Lung microvascular endothelial cell (primary cell): Measurements from ENCODE around the gene ATP4A. TPM values are rescaled to one million over a fixed set of nuclear protein-coding genes. Genes with fewer than 3 reads are reported as not detected.
A peak's percentile ranks its signal among the peaks of the same experiment; 100 is the strongest.
"Not testable (repeated sequence)": the region's sequence is repeated elsewhere in the genome, so short reads cannot be mapped to it uniquely, and the experiment has no call there.

Experiments used
- DNase-seq, 2 donors: peaks; one replicate each; pipeline versions ENCODE4 v3.0.0 to v3.0.0-alpha.2; 2010; ENCODE audit warnings: low read depth in 2 of 2
- total RNA-seq: library from RNA; depleted of rRNA; stranded (reverse); fragments of >200 nt; gene quantifications from 2 replicates; pipeline ENCODE4 v1.2.1, GENCODE V29; 2014

Gene ATP4A
- not detected in 2 replicates for total RNA-seq

DNA sequence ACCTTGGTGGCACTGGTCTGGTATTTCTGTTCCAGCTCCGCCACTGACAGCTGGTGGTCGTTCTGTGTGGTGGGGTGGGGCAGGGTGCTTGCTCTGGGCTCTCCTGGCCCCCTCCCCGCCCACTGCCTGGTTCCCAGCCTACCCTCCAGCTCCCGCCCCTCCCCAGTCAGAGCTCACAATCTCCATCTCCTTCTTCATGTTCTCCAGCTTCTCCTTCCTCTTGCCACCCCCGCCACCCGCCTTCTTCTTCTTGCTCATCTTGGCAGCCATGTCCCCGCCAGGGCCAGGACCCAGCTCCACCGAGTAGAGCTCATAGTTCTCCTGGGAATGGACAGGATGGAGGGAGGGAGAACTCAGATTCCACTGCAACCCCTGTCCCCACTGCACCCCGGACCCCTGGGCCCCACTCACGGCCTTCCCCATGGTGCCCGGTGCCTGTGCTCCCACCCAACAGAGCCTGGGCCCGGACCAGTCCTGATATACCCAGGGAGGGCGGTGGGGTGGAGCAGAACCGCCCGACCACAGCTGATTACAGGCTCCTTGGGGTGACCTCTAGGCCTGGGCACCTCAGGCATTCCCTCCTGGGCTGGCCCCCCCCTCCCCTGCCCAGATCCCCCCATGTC, at the start of gene ATP4A:
TSS of gene ATP4A (minus strand) at position 452 of the 623 bp plus-strand sequence. CDS start at position 423, 29 bp downstream.
- no peak for DNase-seq

GRCh38 chr19:35612559-35613321, 49.3 kb upstream of the ATP4A start, which contains the start of gene HAUS5:
TSS of gene HAUS5 (plus strand) at chr19:35612735. CDS start at chr19:35612795, 60 bp downstream.
- DNase-seq, result peak; percentile 93 to 94

- no peak for DNase-seq
Observed at GRCh38 chr19:35612224-35612558, 48.7 kb upstream of the ATP4A start.

GRCh38 chr19:35609851-35610353, 46.4 kb upstream of the ATP4A start:
- no peak for DNase-seq

DNA sequence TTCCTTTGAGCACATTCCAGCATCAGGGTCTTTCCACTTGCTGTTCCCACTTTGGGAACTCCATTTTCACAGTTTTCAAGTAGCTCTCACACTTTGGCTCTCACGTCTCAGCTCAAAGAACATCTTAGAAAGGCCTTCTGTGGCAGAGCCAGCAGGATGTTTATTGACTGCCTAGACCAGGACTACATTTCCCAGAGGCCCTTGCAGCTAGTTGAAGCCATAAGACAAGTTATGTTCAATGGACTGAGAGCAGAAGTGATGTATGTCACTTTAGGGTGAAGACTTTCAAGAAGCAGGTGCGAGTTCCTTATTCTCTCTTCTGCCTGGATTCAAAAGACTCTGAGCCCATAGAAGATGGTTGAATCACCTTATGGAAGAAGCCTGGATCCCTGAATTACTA, 44.8 kb upstream of the ATP4A start:
- no peak for DNase-seq

DNA sequence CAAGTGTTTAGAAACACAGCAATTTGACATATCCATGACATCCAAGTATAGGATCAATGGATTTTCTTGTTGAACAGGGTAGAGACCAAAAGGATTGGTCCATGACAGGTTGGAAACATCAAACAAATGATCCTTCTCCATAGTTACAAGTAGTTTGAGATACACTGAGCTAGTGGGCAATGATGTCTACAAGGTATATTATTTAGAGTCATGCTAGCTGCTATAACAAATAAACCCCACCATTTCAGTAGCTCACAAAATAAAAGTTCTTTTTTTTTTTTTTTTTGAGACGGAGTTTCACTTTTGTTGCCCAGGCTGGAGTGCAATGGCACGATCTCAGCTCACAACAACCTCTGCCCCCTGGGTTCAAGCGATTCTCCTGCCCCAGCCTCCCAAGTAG, 44.2 kb upstream of the ATP4A start:
- no peak for DNase-seq

GRCh38 chr19:35607170-35607569, 43.7 kb upstream of the ATP4A start:
- not testable (repeated sequence) for DNase-seq

GRCh38 chr19:35604436-35604835, 41.0 kb upstream of the ATP4A start:
- not testable (repeated sequence) for DNase-seq

DNA sequence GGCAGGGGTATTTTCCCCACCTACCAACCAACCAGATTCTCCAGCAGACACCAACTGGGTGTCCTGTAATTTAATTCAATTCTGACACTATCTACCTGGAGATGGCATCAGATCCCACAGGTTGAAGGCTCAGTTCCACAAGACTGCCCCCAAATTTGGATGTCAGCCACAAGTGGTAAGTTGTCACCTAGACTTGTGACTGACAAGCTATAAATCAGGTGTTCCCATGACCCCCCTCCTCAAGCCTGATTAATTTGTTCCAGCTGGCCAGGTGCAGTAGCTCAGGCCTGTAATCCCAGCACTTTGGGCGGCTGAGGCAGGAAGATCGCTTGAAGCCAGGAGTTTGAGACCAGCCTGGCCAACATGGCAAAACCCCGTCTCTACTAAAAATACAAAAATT, 38.5 kb upstream of the ATP4A start:
- DNase-seq, result no peak

- peak in 1 of 2 donors; percentile 17 for DNase-seq
Observed at GRCh38 chr19:35596366-35596999, 33.0 kb upstream of the ATP4A start.

DNA sequence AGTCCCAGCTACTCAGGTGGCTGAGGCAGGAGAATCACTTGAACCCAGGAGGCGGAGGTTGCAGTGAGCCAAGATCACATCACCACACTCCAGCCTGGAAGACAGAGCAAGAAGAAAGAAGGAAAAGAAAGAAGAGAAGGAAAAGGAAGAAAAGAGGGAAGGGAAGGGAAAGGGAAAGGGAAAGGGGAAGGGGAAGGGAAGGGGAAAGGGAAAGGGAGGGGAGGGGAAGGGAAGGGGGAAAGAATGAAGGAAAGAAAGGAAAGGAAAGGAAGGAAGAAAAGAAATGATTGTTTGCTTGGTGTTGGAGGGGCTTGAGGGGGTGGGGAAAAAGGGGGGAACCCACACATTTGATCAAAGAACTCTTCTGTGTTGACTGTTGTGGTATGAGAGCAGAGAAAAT, 32.5 kb upstream of the ATP4A start:
- no peak for DNase-seq

DNA sequence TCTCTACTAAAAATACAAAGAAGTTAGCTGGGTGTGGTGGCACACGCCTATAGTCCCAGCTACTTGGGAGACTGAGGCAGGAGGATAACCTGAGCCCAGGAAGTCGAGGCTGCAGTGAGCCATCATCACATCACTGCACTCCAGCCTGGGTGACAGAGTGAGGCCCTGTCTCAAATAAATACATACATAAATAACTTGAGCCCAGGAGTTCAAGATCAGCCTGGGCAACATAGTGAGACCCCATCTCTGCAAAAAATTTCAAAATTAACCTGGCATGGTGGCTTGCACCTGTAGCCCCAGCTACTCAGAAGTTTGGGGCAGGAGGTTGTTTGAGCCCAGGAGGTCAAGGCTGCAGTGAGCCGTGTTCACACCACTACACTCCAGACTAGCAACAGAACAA, 31.6 kb upstream of the ATP4A start:
- not testable (repeated sequence) for DNase-seq

DNA sequence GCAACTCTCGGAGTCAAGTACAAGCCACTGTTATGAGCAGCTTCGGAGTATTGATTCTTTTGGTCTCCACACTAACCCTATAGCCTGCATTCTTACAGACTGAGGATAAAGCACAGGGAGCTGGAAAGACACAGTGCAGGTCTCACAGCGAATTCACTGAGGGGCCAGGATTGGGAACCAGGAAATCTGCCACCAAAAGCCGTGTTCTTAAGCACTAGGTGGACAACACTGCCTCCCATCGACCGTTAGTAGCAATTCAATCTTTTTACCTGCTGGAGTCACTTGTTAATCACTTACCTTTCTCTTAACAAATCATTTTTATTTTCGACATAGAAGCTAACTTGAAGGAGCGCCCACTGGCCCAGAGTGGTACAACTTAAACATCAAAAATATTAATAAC, 28.8 kb upstream of the ATP4A start:
- DNase-seq, result peak; percentile 47 to 76

- no peak for DNase-seq
Observed at GRCh38 chr19:35590875-35591274, 27.4 kb upstream of the ATP4A start.

DNA sequence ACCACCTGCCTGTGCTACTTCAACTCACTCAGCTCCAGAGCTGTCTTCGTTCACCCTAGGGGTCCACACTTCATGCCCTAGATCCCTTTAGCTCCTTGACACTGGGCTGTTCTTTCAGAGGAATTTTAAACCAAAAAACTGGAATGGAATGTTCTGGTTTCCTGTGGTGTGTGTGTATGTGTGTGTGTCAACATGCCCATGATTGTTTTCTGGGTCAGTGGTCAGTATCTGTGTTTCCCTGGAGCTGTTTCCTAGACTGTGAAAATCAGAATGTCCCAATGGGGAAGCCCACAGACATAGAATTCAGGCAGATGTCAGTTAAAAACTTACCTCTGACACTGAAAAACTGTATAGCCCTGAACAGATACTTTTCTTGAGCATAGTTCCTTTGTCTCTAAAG, 23.9 kb upstream of the ATP4A start:
- DNase-seq, result peak in 1 of 2 donors; percentile 69

DNA sequence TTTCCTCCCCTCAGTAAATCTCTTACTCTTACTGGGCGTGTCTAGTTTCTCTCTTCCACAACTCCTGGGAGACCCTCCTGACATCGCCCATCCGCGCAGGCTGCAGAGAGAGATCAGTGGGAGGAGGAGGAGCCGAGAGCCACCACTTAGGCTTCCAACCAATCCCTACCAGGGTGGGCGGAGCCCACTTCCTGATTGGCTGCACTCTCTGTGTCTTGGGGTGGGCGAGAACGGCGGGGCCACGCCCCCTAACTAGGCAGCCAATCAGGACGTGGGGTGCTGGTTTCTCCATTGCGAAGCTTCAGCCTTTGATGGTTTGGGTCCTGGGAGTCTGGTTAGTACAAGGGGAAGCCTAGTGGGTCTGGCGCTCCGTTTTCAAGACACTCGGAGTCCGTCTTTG, 22.4 kb upstream of the ATP4A start, which contains the start of gene PMIS2:
TSS of gene PMIS2 (plus strand) at position 326 of the 400 bp plus-strand sequence. CDS start 87 bp downstream, outside the sequence.
- DNase-seq, result peak in 1 of 2 donors; percentile 16

- no peak for DNase-seq
Observed at GRCh38 chr19:35582760-35583159, 19.3 kb upstream of the ATP4A start.

DNA sequence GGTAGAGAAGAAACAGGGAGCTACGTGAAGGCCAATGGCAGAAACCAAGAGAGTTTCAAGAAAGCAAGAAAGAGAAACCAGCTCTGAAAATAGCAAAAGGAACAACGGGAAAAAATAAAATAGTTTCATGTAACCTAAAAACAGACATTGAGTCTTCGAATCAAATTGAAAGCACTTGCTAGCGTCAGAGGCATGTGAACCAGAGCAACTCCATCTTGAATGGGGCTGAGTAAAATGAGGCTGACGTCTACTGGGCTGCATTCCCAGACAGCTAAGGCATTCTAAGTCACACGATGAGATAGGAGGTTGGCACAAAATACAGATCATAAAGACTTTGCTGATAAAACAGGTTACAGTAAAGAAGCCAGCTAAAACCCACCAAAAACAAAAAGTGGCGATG, 15.2 kb upstream of the ATP4A start:
- no peak for DNase-seq

DNA sequence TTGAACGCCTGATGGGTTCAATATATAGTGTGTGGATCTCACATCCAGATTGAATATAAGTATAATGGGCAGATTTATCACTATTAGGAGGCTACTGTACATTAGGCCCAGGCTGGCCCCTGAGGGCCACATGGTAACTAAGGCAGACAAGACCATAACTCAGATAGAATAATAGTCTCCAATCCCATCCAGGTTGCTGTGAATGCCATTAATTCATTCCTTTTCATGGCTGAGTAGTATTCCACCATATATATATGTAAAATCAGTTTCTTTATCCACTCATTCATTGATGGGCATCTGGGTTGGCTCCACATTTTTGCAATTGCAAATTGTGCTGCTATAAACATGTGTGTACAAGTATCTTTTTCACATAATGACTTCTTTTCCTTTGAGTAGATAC, 14.5 kb upstream of the ATP4A start:
- no peak for DNase-seq

GRCh38 chr19:35571406-35571965, 8.0 kb upstream of the ATP4A start:
- DNase-seq, result no peak

DNA sequence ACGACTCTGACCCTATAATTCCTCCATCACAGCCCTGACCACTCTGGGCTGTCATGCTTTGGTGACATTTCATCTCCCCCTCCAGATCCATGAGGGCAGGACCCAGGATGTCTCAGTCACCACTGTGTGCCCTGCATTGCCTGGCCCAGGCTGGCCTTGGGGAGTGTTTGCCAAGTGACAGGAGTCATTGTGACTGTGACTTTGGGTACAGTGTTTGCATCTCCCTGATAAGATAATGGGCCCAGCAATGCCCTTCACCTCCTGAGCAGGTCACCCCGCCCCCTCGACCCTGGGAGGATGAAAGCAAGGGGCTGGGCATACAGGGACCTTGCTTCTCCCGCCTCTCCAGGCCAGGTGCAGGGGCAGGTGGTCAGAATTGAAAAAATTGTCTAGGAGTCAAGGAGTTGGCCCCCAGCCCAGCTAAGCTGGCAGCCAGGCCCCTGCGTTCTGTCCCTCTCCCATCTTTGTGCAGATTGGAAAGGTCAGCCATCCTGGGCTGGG, 5.9 kb upstream of the ATP4A start:
- no peak for DNase-seq

DNA sequence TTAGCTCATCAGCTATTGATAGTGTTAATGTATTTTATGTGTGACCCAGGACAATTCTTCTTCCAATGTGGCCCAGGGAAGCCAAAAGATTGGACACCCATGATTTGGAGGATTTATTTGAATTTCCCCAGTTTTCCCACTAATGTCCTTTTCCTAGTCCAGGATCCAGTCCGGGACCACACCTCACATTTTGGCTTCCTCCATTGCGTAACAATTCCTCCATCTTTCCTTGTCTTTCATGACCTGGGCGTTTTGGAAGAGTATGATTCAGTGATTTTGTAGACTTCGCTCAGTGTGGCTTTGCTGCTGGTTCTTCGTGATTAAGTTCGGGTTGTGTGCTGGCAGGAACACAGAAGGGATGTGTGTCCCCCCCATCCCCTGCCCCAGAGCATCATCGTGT, 3.3 kb upstream of the ATP4A start:
- DNase-seq, result no peak
